ENCODE data around the gene GCNT3. TPM values are rescaled to one million over a fixed set of nuclear protein-coding genes. Genes with fewer than 3 reads are reported as not detected.
A peak's percentile ranks its signal among the peaks of the same experiment; 100 is the strongest.
"Not testable (repeated sequence)": the region's sequence is repeated elsewhere in the genome, so short reads cannot be mapped to it uniquely, and the experiment has no call there.

GCNT3 gene
- polyA plus RNA-seq, 3 donors, result not detected

- Histone ChIP-seq H3K4me3 (replicated peaks in 1 of 3; ENCODE audit: low read depth in 2 of 3, low read length in 3 of 3) (no peak overlapping the region), H3K9me3 (replicated peaks in 1 of 2; ENCODE audit: control insufficient read depth in 1 of 2, insufficient read depth in 1 of 2, low read length in 2 of 2) (no peaks in the 10 kb centered on the region), H3K79me2 (ENCODE audit: insufficient read depth, low read length) (no peaks in the 10 kb centered on the region), H3K4me2 (replicated peaks; ENCODE audit: extremely low read depth, low read length, poor library complexity, severe bottlenecking) (no peak overlapping the region), H3K4me1 (ENCODE audit: control insufficient read depth in 1 of 2, insufficient read depth in 2 of 2, low read length in 2 of 2) (peaks cover 0 to 3% of the 10 kb centered on the region in 2 donors), H3K9ac (ENCODE audit: insufficient read depth, low read length, poor library complexity, severe bottlenecking) (no peak overlapping the region), H2AFZ (ENCODE audit: insufficient read depth, low read depth, low read length, poor library complexity, severe bottlenecking) (no peak overlapping the region), H3K27me3 (ENCODE audit: control insufficient read depth in 2 of 2, insufficient read depth in 2 of 2, low read length in 2 of 2) (no peaks in the 10 kb centered on the region), H3K27ac (ENCODE audit: low read depth in 1 of 2, low read length in 2 of 2) (no peak overlapping the region), H4K20me1 (ENCODE audit: insufficient read depth, low read length) (no peaks in the 10 kb centered on the region), H3K36me3 (replicated peaks in 1 of 2; ENCODE audit: control insufficient read depth in 1 of 2, insufficient read depth in 2 of 2, low read length in 2 of 2) (peaks cover 35 to 52% of the 10 kb centered on the region in 2 donors)
- Mint-ChIP-seq H3K36me3 (peaks cover 41 to 46% of the 10 kb centered on the region in 2 donors), H3K4me3 (no peak overlapping the region), H3K27me3 (ENCODE audit: low read depth in 3 of 3) (peaks cover 0 to 3% (median 0%) of the 10 kb centered on the region in 3 donors), H3K4me1 (peaks cover 5% of the 10 kb centered on the region), H3K9me3 (no peaks in the 10 kb centered on the region), H3K27ac (peak overlapping the region in 1 of 7 donors; percentile 76)
- TF ChIP-seq, protein P1, sequence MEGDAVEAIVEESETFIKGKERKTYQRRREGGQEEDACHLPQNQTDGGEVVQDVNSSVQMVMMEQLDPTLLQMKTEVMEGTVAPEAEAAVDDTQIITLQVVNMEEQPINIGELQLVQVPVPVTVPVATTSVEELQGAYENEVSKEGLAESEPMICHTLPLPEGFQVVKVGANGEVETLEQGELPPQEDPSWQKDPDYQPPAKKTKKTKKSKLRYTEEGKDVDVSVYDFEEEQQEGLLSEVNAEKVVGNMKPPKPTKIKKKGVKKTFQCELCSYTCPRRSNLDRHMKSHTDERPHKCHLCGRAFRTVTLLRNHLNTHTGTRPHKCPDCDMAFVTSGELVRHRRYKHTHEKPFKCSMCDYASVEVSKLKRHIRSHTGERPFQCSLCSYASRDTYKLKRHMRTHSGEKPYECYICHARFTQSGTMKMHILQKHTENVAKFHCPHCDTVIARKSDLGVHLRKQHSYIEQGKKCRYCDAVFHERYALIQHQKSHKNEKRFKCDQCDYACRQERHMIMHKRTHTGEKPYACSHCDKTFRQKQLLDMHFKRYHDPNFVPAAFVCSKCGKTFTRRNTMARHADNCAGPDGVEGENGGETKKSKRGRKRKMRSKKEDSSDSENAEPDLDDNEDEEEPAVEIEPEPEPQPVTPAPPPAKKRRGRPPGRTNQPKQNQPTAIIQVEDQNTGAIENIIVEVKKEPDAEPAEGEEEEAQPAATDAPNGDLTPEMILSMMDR (IDR thresholded peaks at IDR 0.05), result no peak
- WGBS (ENCODE audit: insufficient coverage), result no CpG with 5 or more reads among the region's 3 CpGs
- intact Hi-C loops (cut with micrococcal nuclease), result no loop called here
- no peak for DNase-seq
Observed at GRCh38 chr15:59636184-59636583, 24.6 kb downstream of the GCNT3 start.

DNA sequence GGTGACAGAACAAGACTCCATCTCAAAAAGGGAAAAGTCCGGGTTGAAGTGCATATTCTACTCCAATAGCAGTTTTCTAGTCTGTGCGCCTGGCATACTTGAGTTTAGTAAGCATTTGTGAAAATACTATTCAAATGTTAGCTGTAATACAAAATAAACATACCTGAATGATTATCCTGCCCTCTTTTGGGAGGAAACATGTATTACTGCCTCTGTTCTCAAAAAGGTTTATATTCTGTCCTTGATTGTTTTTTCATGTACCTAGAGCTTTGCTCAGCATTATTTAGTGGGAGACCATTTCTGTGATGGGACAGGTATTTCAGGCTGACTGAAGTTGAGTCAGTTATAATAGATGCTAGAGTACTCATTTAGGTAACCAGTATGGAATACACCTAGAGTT is 25.9 kb downstream of the GCNT3 start:
- H3K27ac ChIP-seq (ENCODE audit: low read depth in 1 of 2, low read length in 2 of 2); H2AFZ ChIP-seq (ENCODE audit: insufficient read depth, low read depth, low read length, poor library complexity, severe bottlenecking); H3K27me3 Mint-ChIP-seq (ENCODE audit: low read depth in 3 of 3); H3K4me1 ChIP-seq (ENCODE audit: control insufficient read depth in 1 of 2, insufficient read depth in 2 of 2, low read length in 2 of 2); H3K9me3 Mint-ChIP-seq; H4K20me1 ChIP-seq (ENCODE audit: insufficient read depth, low read length); DNase-seq; H3K27ac Mint-ChIP-seq; H3K4me3 ChIP-seq (replicated peaks in 1 of 3; ENCODE audit: low read depth in 2 of 3, low read length in 3 of 3); H3K4me3 Mint-ChIP-seq; H3K4me1 Mint-ChIP-seq; H3K27me3 ChIP-seq (ENCODE audit: control insufficient read depth in 2 of 2, insufficient read depth in 2 of 2, low read length in 2 of 2); H3K4me2 ChIP-seq (replicated peaks; ENCODE audit: extremely low read depth, low read length, poor library complexity, severe bottlenecking); H3K9ac ChIP-seq (ENCODE audit: insufficient read depth, low read length, poor library complexity, severe bottlenecking); intact Hi-C loops (cut with micrococcal nuclease); H3K79me2 ChIP-seq (ENCODE audit: insufficient read depth, low read length); H3K9me3 ChIP-seq (replicated peaks in 1 of 2; ENCODE audit: control insufficient read depth in 1 of 2, insufficient read depth in 1 of 2, low read length in 2 of 2): not testable (repeated sequence)
- peaks cover 44 to 66% of the 10 kb centered on the region in 2 donors for H3K36me3 ChIP-seq (replicated peaks in 1 of 2; ENCODE audit: control insufficient read depth in 1 of 2, insufficient read depth in 2 of 2, low read length in 2 of 2)
- WGBS (ENCODE audit: insufficient coverage), result no CpG with 5 or more reads among the region's 2 CpGs
- peaks cover 49 to 55% of the 10 kb centered on the region in 2 donors for H3K36me3 Mint-ChIP-seq
